ENCODE data around the gene SCYL2.
A peak's percentile ranks its signal among the peaks of the same experiment; 100 is the strongest.

The SCYL2 gene

GRCh38 chr12:100337299-100337698 lies 70.3 kb downstream of the SCYL2 start:
- peaks cover 17 to 55% of the 10 kb centered on the region in 2 experiments for H3K36me3 ChIP-seq (ENCODE audit: control insufficient read depth in 2 of 2, insufficient read depth in 1 of 2, low read length in 2 of 2)
- no peak overlapping the region for H3K27ac ChIP-seq (ENCODE audit: extremely low read depth, low read depth, low read length)
- CTCF ChIA-PET = interaction anchor here (0.7 to 1.1 kb wide), 2 partner anchors 10 to 102 kb away, joined by 4 to 5 read pairs; no protein-coding TSS in a partner anchor
- H3K9me3 ChIP-seq (ENCODE audit: control insufficient read depth, insufficient read depth, low read depth, low read length) = no peaks in the 10 kb centered on the region
- no peaks in the 10 kb centered on the region for H3K4me1 ChIP-seq (ENCODE audit: control insufficient read depth, insufficient read depth, low read length)
- TF ChIP-seq TCF7L2 (IDR thresholded peaks at IDR 0.05; ENCODE audit: borderline replicate concordance, low read depth, low read length) (no peak), HOXA7 (CRISPR knock-in tag; IDR thresholded peaks at IDR 0.05; ENCODE audit: borderline replicate concordance) (no peak), ZSCAN16 (tag by site-specific recombination; IDR thresholded peaks at IDR 0.05) (no peak), ZNF292 (tag by site-specific recombination; IDR thresholded peaks at IDR 0.05; ENCODE audit: borderline replicate concordance, low read depth) (no peak), HOXD13 (CRISPR knock-in tag; IDR thresholded peaks at IDR 0.05; ENCODE audit: borderline replicate concordance) (no peak), ZNF621 (tag by site-specific recombination; IDR thresholded peaks at IDR 0.05) (no peak), SCRT1 (tag by site-specific recombination; IDR thresholded peaks at IDR 0.05; ENCODE audit: borderline replicate concordance) (peak; percentile 80), ZNF596 (tag by site-specific recombination; IDR thresholded peaks at IDR 0.05) (no peak), SCRT2 (tag by site-specific recombination; IDR thresholded peaks at IDR 0.05) (peak; percentile 86), SALL2 (tag by site-specific recombination; IDR thresholded peaks at IDR 0.05; ENCODE audit: borderline replicate concordance) (no peak), GFI1B (tag by site-specific recombination; IDR thresholded peaks at IDR 0.05) (no peak)
- no peak overlapping the region for H3K4me3 ChIP-seq (ENCODE audit: low read depth, low read length)
- POLR2A ChIA-PET = no interaction called here

- POLR2A ChIA-PET = no interaction called here
- Histone ChIP-seq H3K27ac (ENCODE audit: extremely low read depth, low read depth, low read length) (no peak overlapping the region), H3K9me3 (ENCODE audit: control insufficient read depth, insufficient read depth, low read depth, low read length) (no peaks in the 10 kb centered on the region), H3K4me3 (ENCODE audit: low read depth, low read length) (no peak overlapping the region), H3K4me1 (ENCODE audit: control insufficient read depth, insufficient read depth, low read length) (no peaks in the 10 kb centered on the region), H3K36me3 (ENCODE audit: control insufficient read depth in 2 of 2, insufficient read depth in 1 of 2, low read length in 2 of 2) (peaks cover 17 to 53% of the 10 kb centered on the region in 2 experiments)
- CTCF ChIA-PET = interaction anchor here (0.7 to 1.1 kb wide), 2 partner anchors 9 to 103 kb away, joined by 4 to 5 read pairs; no protein-coding TSS in a partner anchor
- TF ChIP-seq HOXD13 (CRISPR knock-in tag; IDR thresholded peaks at IDR 0.05; ENCODE audit: borderline replicate concordance) (no peak), ZNF621 (tag by site-specific recombination; IDR thresholded peaks at IDR 0.05) (no peak), ZNF133 (tag by site-specific recombination; IDR thresholded peaks at IDR 0.05) (no peak), ZNF792 (tag by site-specific recombination; IDR thresholded peaks at IDR 0.05) (no peak), REST (tag by site-specific recombination; IDR thresholded peaks at IDR 0.05) (no peak), ZNF341 (tag by site-specific recombination; IDR thresholded peaks at IDR 0.05; ENCODE audit: low read depth) (no peak), ZNF626 (tag by site-specific recombination; IDR thresholded peaks at IDR 0.05) (no peak), ZNF350 (tag by site-specific recombination; IDR thresholded peaks at IDR 0.05) (no peak), ZNF214 (tag by site-specific recombination; IDR thresholded peaks at IDR 0.05; ENCODE audit: borderline replicate concordance) (no peak), ZNF354C (tag by site-specific recombination; IDR thresholded peaks at IDR 0.05; ENCODE audit: borderline replicate concordance, low read depth) (no peak), ZNF184 (tag by site-specific recombination; IDR thresholded peaks at IDR 0.05) (no peak), ZNF174 (tag by site-specific recombination; IDR thresholded peaks at IDR 0.05) (no peak), ZNF398 (tag by site-specific recombination; IDR thresholded peaks at IDR 0.05) (no peak), ZNF768 (tag by site-specific recombination; IDR thresholded peaks at IDR 0.05) (no peak), TRIM28 (IDR thresholded peaks at IDR 0.05; ENCODE audit: borderline replicate concordance, low read length) (no peak), KLF17 (tag by site-specific recombination; IDR thresholded peaks at IDR 0.05) (no peak)
Observed at GRCh38 chr12:100337727-100338126, 70.8 kb downstream of the SCYL2 start.

All from HEK293 (cell line).